MCF 10A (cell line): Measurements from ENCODE around the gene NDUFS4. TPM values are rescaled to one million over a fixed set of nuclear protein-coding genes. Genes with fewer than 3 reads are reported as not detected.
"Not testable (repeated sequence)": the region's sequence is repeated elsewhere in the genome, so short reads cannot be mapped to it uniquely, and the experiment has no call there.

Experiments
- BruUV-seq: library from RNA; stranded (reverse); fragments of 400-500 nt; replicated peaks from 2 replicates; lab custom pipeline; 2021; lab: Mats Ljungman, UMichigan
- CTCF ChIA-PET: fragments of 300-600 bp; sonication (Branson Sonifier 250); formaldehyde crosslinking; extraction: SDS; loops from one replicate; lab custom pipeline; 2021; ENCODE audit warnings: antibody characterized with exemption, inconsistent platforms; lab: Yijun Ruan, JAX
- POLR2A ChIA-PET: fragments of 300-600, 350-650 bp; sonication (Branson Sonifier 250); formaldehyde crosslinking; extraction: SDS; loops from one replicate; lab custom pipeline; 2020; ENCODE audit warnings: antibody characterized with exemption, inconsistent platforms; lab: Yijun Ruan, JAX
- DNase-seq: peaks from one replicate; pipeline ENCODE4 v3.0.0-alpha.2; 2018; ENCODE audit not compliant: unreplicated experiment
- H3K27ac Mint-ChIP-seq: one replicate; pipeline ENCODE4 v1.8.0; 2022; ENCODE audit warnings: mild to moderate bottlenecking, low read depth, mixed read lengths; ENCODE audit not compliant: unreplicated experiment
- H3K27me3 Mint-ChIP-seq: one replicate; pipeline ENCODE4 v1.8.0; 2022; ENCODE audit warnings: mixed read lengths; ENCODE audit not compliant: insufficient read depth, unreplicated experiment
- H3K36me3 Mint-ChIP-seq: one replicate; pipeline ENCODE4 v1.8.0; 2022; ENCODE audit warnings: mild to moderate bottlenecking, moderate library complexity, mixed read lengths; ENCODE audit not compliant: insufficient read depth, unreplicated experiment
- H3K4me1 Mint-ChIP-seq: one replicate; pipeline ENCODE4 v1.8.0; 2022; ENCODE audit warnings: mixed read lengths; ENCODE audit not compliant: insufficient read depth, unreplicated experiment
- H3K4me3 Mint-ChIP-seq: one replicate; pipeline ENCODE4 v1.8.0; 2022; ENCODE audit warnings: mild to moderate bottlenecking, moderate library complexity, mixed read lengths; ENCODE audit not compliant: unreplicated experiment
- H3K9me3 Mint-ChIP-seq: one replicate; pipeline ENCODE4 v1.8.0; 2022; ENCODE audit warnings: mixed read lengths; ENCODE audit not compliant: unreplicated experiment
- CTCF ChIP-seq: fragments of 200-600 bp; IDR thresholded peaks from one replicate; pipeline ENCODE4 v1.8.0; 2022; ENCODE audit warnings: antibody characterized with exemption, mild to moderate bottlenecking; ENCODE audit not compliant: unreplicated experiment
- intact Hi-C: fragments of 100-400 bp; cut with micrococcal nuclease; formaldehyde crosslinking; loops from 2 replicates; pipeline ENCODE4 v1.14.1; 2022
- total RNA-seq: library from RNA; stranded (reverse); gene quantifications from 2 replicates; pipeline ENCODE4 v1.2.3, GENCODE V29; 2022

NDUFS4 gene
- total RNA-seq, 1 experiment from 2014 or later: 136 TPM

- TF ChIP-seq CTCF: no peak
- no peak for DNase-seq
- intact Hi-C loops: no loop called here
- no peaks in the 10 kb centered on the region for H3K27me3 Mint-ChIP-seq
- no peaks in the 10 kb centered on the region for H3K9me3 Mint-ChIP-seq
- no peaks in the 10 kb centered on the region for H3K4me1 Mint-ChIP-seq
- ChIA-PET CTCF (no interaction called here), POLR2A (no interaction called here)
- H3K4me3 Mint-ChIP-seq: no peak overlapping the region
- no peaks in the 10 kb centered on the region for H3K36me3 Mint-ChIP-seq
- no TSS peak for BruUV-seq
- no peak overlapping the region for H3K27ac Mint-ChIP-seq
Measured at GRCh38 chr5:53537711-53538110, 22.7 kb upstream of the NDUFS4 start.

GRCh38 chr5:53540739-53541138 lies 19.7 kb upstream of the NDUFS4 start:
- H3K9me3 Mint-ChIP-seq, H3K27me3 Mint-ChIP-seq, H3K36me3 Mint-ChIP-seq, BruUV-seq, H3K27ac Mint-ChIP-seq, H3K4me3 Mint-ChIP-seq, DNase-seq, H3K4me1 Mint-ChIP-seq: not testable (repeated sequence)
- ChIA-PET CTCF (interaction anchor here (0.6 kb wide), 1 partner anchor 31 kb away, joined by 3 read pairs; no protein-coding TSS in a partner anchor), POLR2A (interaction anchor here (0.6 to 1.3 kb wide), 2 partner anchors 11 to 27 kb away, joined by 4 to 9 read pairs; no protein-coding TSS in a partner anchor)
- intact Hi-C loops: loop anchor here (1.0 kb wide), 1 partner anchor 10 kb away; no protein-coding TSS in a partner anchor

GRCh38 chr5:53541859-53542258 lies 18.6 kb upstream of the NDUFS4 start:
- Mint-ChIP-seq H3K27me3 (no peaks in the 10 kb centered on the region), H3K4me1 (no peaks in the 10 kb centered on the region), H3K36me3 (no peaks in the 10 kb centered on the region), H3K27ac (no peak overlapping the region), H3K9me3 (no peaks in the 10 kb centered on the region), H3K4me3 (no peak overlapping the region)
- ChIA-PET POLR2A (no interaction called here), CTCF (no interaction called here)
- BruUV-seq: no TSS peak
- no peak for TF ChIP-seq CTCF
- DNase-seq: no peak
- intact Hi-C loops: no loop called here

GRCh38 chr5:53542926-53543325 lies 17.5 kb upstream of the NDUFS4 start:
- CTCF ChIA-PET: interaction anchor here (0.6 kb wide), 1 partner anchor 141 kb away, joined by 3 read pairs; no protein-coding TSS in a partner anchor
- intact Hi-C loops: no loop called here
- no peak for TF ChIP-seq CTCF
- Mint-ChIP-seq H3K36me3 (no peaks in the 10 kb centered on the region), H3K27ac (no peak overlapping the region), H3K4me3 (no peak overlapping the region), H3K9me3 (no peaks in the 10 kb centered on the region), H3K4me1 (no peaks in the 10 kb centered on the region), H3K27me3 (no peaks in the 10 kb centered on the region)
- BruUV-seq: no TSS peak
- no peak for DNase-seq
- POLR2A ChIA-PET: interaction anchor here (0.6 kb wide), 1 partner anchor 54 kb away, joined by 3 read pairs; no protein-coding TSS in a partner anchor
